Stimulated activated CD8-positive, alpha-beta memory T cell treated with anti-CD3 and anti-CD28 coated beads, Interleukin-2, amount 100 ng/mL, for 48 hours (primary cell): ENCODE measurements around the gene PTPN3.

Source experiments
- DNase-seq, 2 donors: peaks; one replicate each; pipeline ENCODE4 v3.0.0-alpha.2; 2020; ENCODE audit warnings: low read depth in 2 of 2

The PTPN3 gene

GRCh38 chr9:109504689-109505088 is 6.6 kb upstream of the PTPN3 start:
- DNase-seq = no peak

GRCh38 chr9:109500421-109500974 is 2.4 kb upstream of the PTPN3 start:
- no peak for DNase-seq

GRCh38 chr9:109499631-109500410 is 1.7 kb upstream of the PTPN3 start:
- no peak for DNase-seq

GRCh38 chr9:109499093-109499630 is 1.1 kb upstream of the PTPN3 start:
- DNase-seq = no peak

GRCh38 chr9:109497226-109498153 is 617 bp downstream of the PTPN3 start:
- DNase-seq = no peak

GRCh38 chr9:109496841-109497225 is 1.3 kb downstream of the PTPN3 start:
- DNase-seq = no peak

GRCh38 chr9:109496218-109496617 is 1.9 kb downstream of the PTPN3 start:
- DNase-seq = no peak

GRCh38 chr9:109493648-109494047 is 4.5 kb downstream of the PTPN3 start:
- no peak for DNase-seq

GRCh38 chr9:109491590-109491989 is 6.5 kb downstream of the PTPN3 start:
- DNase-seq = no peak

- DNase-seq = no peak
Measured at GRCh38 chr9:109488791-109489492, 9.2 kb downstream of the PTPN3 start.

- DNase-seq = no peak
Measured at GRCh38 chr9:109488351-109488750, 9.8 kb downstream of the PTPN3 start.

GRCh38 chr9:109487247-109487646 is 10.9 kb downstream of the PTPN3 start:
- no peak for DNase-seq

- DNase-seq = no peak
Measured at GRCh38 chr9:109483744-109484429, 14.2 kb downstream of the PTPN3 start.

- DNase-seq = no peak
Measured at GRCh38 chr9:109482391-109482916, 15.7 kb downstream of the PTPN3 start.

GRCh38 chr9:109481856-109482255 is 16.3 kb downstream of the PTPN3 start:
- DNase-seq = no peak

GRCh38 chr9:109479822-109480221 is 18.3 kb downstream of the PTPN3 start:
- no peak for DNase-seq

- DNase-seq = no peak
Measured at GRCh38 chr9:109478665-109479380, 19.3 kb downstream of the PTPN3 start.

GRCh38 chr9:109478051-109478563 is 20.0 kb downstream of the PTPN3 start:
- DNase-seq = no peak

GRCh38 chr9:109477258-109478050 is 20.7 kb downstream of the PTPN3 start:
- no peak for DNase-seq
